Activated naive CD8-positive, alpha-beta T cell treated with anti-CD3 and anti-CD28 coated beads, Interleukin-2, amount 10 ng/mL, durations not matched to agents 7 days and 5 days (primary cell): Measurements from ENCODE around the gene SHC3. TPM values are rescaled to one million over a fixed set of nuclear protein-coding genes. Genes with fewer than 3 reads are reported as not detected.
"Not testable (repeated sequence)": the region's sequence is repeated elsewhere in the genome, so short reads cannot be mapped to it uniquely, and the experiment has no call there.

ENCODE experiments used
- ATAC-seq: fragments of 150-1000 bp; cut with Tn5 transposase; one replicate; pipeline ENCODE4 v1.10.0; 2021; ENCODE audit warnings: low read depth, moderate library complexity
- POLR2A ChIA-PET: fragments of 350-600 bp; sonication (Branson Sonifier 250); formaldehyde crosslinking; loops from one replicate; lab custom pipeline; 2021; ENCODE audit warnings: antibody characterized with exemption; lab: Charles Lee
- DNase-seq: peaks from one replicate; pipeline ENCODE4 v3.0.0; 2021
- H3K27ac Mint-ChIP-seq: one replicate; pipeline ENCODE4 v1.8.0; 2022; ENCODE audit warnings: mild to moderate bottlenecking, mixed read lengths
- H3K27me3 Mint-ChIP-seq: one replicate; pipeline ENCODE4 v1.8.0; 2022; ENCODE audit warnings: mild to moderate bottlenecking, moderate library complexity, mixed read lengths
- H3K36me3 Mint-ChIP-seq: one replicate; pipeline ENCODE4 v1.8.0; 2021; ENCODE audit warnings: mild to moderate bottlenecking, mixed read lengths
- H3K4me1 Mint-ChIP-seq: one replicate; pipeline ENCODE4 v1.8.0; 2021; ENCODE audit warnings: mixed read lengths
- H3K4me3 Mint-ChIP-seq: one replicate; pipeline ENCODE4 v1.8.0; 2022; ENCODE audit warnings: mild to moderate bottlenecking, moderate library complexity, mixed read lengths
- H3K9me3 Mint-ChIP-seq: one replicate; pipeline ENCODE4 v1.8.0; 2021; ENCODE audit warnings: mixed read lengths
- total RNA-seq, 2 experiments: library from RNA; stranded (reverse); gene quantifications; one replicate each; pipeline ENCODE4 v1.2.3, GENCODE V29; 2021

Gene SHC3
- total RNA-seq, result not detected

GRCh38 chr9:89177944-89178829 is at the start of gene SHC3:
Gene SHC3 (minus strand): TSS chr9:89178818. CDS start chr9:89178460, 358 bp downstream.
- POLR2A ChIA-PET, result no interaction called here
- Mint-ChIP-seq H3K36me3 (no peaks in the 10 kb centered on the region), H3K9me3 (no peaks in the 10 kb centered on the region), H3K4me3 (peak within 1 kb of the TSS; percentile 52), H3K4me1 (peaks cover 10% of the 10 kb centered on the region), H3K27me3 (peaks cover 76% of the 10 kb centered on the region), H3K27ac (peak within 1 kb of the TSS; percentile 69)
- peak; percentile 16 for ATAC-seq
- peak; percentile 37 for DNase-seq

DNA sequence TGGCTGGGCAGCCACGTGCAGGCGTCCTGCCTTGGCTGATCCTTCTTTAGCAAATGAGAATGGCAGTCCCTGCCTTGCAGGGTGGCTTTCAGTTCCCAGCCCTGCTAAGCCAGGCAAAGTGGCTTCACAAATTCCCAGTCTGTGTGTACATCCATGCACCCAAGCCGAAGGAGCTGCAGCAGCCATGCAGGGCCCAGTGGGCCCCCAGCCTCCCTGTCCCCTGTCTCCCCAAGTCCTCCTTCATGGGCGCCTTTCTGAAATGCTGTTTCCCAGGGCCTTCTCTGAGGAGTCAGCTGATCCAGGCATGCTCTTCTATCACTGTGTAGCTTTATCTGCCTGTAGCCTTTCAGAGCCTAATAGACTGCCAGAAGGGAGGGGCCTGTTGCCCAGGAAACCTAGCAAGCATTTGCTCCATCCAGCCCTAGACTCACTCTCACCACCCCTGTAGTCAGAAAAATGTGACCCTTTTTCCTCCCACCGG is 47.4 kb upstream of the SHC3 start:
- DNase-seq (no peak), ATAC-seq (no peak)
- no peaks in the 10 kb centered on the region for H3K36me3 Mint-ChIP-seq
- no peak overlapping the region for H3K27ac Mint-ChIP-seq
- H3K9me3 Mint-ChIP-seq, result no peaks in the 10 kb centered on the region
- no peak overlapping the region for H3K4me3 Mint-ChIP-seq
- POLR2A ChIA-PET, result no interaction called here
- H3K27me3 Mint-ChIP-seq, result peaks cover 39% of the 10 kb centered on the region
- H3K4me1 Mint-ChIP-seq, result no peaks in the 10 kb centered on the region

DNA sequence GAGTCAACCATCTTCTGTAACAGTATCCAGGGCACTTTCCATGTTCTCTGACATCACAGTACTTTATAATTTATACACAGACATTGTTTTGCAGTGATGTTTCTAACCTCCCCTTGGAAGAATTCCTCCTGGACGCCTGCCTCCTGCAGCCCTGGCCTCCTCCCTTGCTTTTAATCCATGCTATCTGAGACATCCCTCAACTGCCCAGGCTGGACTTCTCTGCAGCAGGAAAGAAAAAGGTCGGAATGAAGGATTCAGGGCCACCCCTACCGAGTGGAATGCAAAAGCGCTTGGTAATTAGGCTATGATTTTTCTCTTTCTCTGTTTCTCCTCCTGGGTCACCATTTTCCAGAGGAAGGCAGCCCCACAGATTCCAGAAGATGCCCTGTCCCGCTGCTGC is 47.0 kb upstream of the SHC3 start:
- Mint-ChIP-seq H3K27ac (no peak overlapping the region), H3K4me1 (no peaks in the 10 kb centered on the region), H3K9me3 (no peaks in the 10 kb centered on the region), H3K27me3 (peaks cover 36% of the 10 kb centered on the region), H3K36me3 (no peaks in the 10 kb centered on the region), H3K4me3 (no peak overlapping the region)
- DNase-seq (no peak), ATAC-seq (no peak)
- POLR2A ChIA-PET, result no interaction called here

GRCh38 chr9:89225036-89225435 is 46.4 kb upstream of the SHC3 start:
- no peaks in the 10 kb centered on the region for H3K9me3 Mint-ChIP-seq
- no peak overlapping the region for H3K4me3 Mint-ChIP-seq
- no peak for DNase-seq
- H3K36me3 Mint-ChIP-seq, result no peaks in the 10 kb centered on the region
- H3K27me3 Mint-ChIP-seq, result peaks cover 33% of the 10 kb centered on the region
- POLR2A ChIA-PET, result no interaction called here
- H3K4me1 Mint-ChIP-seq, result no peaks in the 10 kb centered on the region
- no peak for ATAC-seq
- no peak overlapping the region for H3K27ac Mint-ChIP-seq

- Mint-ChIP-seq H3K4me3 (no peak overlapping the region), H3K27me3 (peaks cover 31% of the 10 kb centered on the region), H3K27ac (no peak overlapping the region), H3K36me3 (no peaks in the 10 kb centered on the region), H3K9me3 (no peaks in the 10 kb centered on the region), H3K4me1 (no peaks in the 10 kb centered on the region)
- POLR2A ChIA-PET, result no interaction called here
- no peak for DNase-seq
- no peak for ATAC-seq
Observed at GRCh38 chr9:89224633-89225032, 46.0 kb upstream of the SHC3 start.

GRCh38 chr9:89223396-89223977 is 44.9 kb upstream of the SHC3 start:
- DNase-seq, result no peak
- no peaks in the 10 kb centered on the region for H3K4me1 Mint-ChIP-seq
- no peaks in the 10 kb centered on the region for H3K9me3 Mint-ChIP-seq
- ATAC-seq, result no peak
- H3K36me3 Mint-ChIP-seq, result no peaks in the 10 kb centered on the region
- POLR2A ChIA-PET, result interaction anchor here (0.6 kb wide), 1 partner anchor 1588 kb away, joined by 3 read pairs; no protein-coding TSS in a partner anchor
- H3K4me3 Mint-ChIP-seq, result no peak overlapping the region
- H3K27me3 Mint-ChIP-seq, result peaks cover 20% of the 10 kb centered on the region
- H3K27ac Mint-ChIP-seq, result peak overlapping the region; percentile 26

GRCh38 chr9:89219637-89220036 is 41.0 kb upstream of the SHC3 start:
- ATAC-seq, result no peak
- POLR2A ChIA-PET, result no interaction called here
- Mint-ChIP-seq H3K4me3 (no peak overlapping the region), H3K36me3 (no peaks in the 10 kb centered on the region), H3K9me3 (no peaks in the 10 kb centered on the region), H3K27me3 (peaks cover 3% of the 10 kb centered on the region), H3K27ac (no peak overlapping the region), H3K4me1 (no peaks in the 10 kb centered on the region)
- no peak for DNase-seq

GRCh38 chr9:89218040-89218928 is 39.7 kb upstream of the SHC3 start:
- Mint-ChIP-seq H3K36me3 (no peaks in the 10 kb centered on the region), H3K4me1 (no peaks in the 10 kb centered on the region), H3K27me3 (peaks cover 5% of the 10 kb centered on the region), H3K9me3 (no peaks in the 10 kb centered on the region), H3K27ac (no peak overlapping the region), H3K4me3 (no peak overlapping the region)
- DNase-seq (no peak), ATAC-seq (no peak)
- POLR2A ChIA-PET, result no interaction called here

DNA sequence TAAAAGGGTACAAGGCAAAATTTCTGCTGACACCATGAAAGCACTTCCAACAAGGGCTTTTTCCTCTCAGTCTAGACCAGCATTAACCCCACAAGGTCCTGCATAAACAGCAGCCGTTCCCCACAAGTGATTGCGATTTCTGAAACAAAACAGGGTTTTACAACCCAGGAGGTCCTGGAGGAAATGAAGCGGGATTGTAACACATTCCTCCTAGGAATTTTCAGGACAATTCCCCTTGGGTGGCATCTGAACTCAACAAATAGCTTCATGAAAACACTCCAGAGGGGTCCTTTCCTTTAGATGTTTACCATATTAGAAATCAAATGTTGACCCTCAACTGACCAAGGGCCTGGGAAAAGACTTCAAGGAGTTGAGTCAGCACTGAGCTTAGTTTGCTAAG is 36.7 kb upstream of the SHC3 start:
- Mint-ChIP-seq H3K9me3 (no peaks in the 10 kb centered on the region), H3K4me1 (no peaks in the 10 kb centered on the region), H3K27ac (no peak overlapping the region), H3K27me3 (peaks cover 5% of the 10 kb centered on the region), H3K36me3 (no peaks in the 10 kb centered on the region), H3K4me3 (no peak overlapping the region)
- DNase-seq, result no peak
- POLR2A ChIA-PET, result no interaction called here
- ATAC-seq, result no peak

GRCh38 chr9:89213396-89213880 is 34.8 kb upstream of the SHC3 start:
- no peaks in the 10 kb centered on the region for H3K9me3 Mint-ChIP-seq
- H3K4me1 Mint-ChIP-seq, result no peaks in the 10 kb centered on the region
- peaks cover 5% of the 10 kb centered on the region for H3K27me3 Mint-ChIP-seq
- no peak for ATAC-seq
- no peaks in the 10 kb centered on the region for H3K36me3 Mint-ChIP-seq
- no peak overlapping the region for H3K27ac Mint-ChIP-seq
- H3K4me3 Mint-ChIP-seq, result no peak overlapping the region
- no peak for DNase-seq
- POLR2A ChIA-PET, result no interaction called here

GRCh38 chr9:89212171-89212570 is 33.6 kb upstream of the SHC3 start:
- H3K4me1 Mint-ChIP-seq, result no peaks in the 10 kb centered on the region
- no peak overlapping the region for H3K4me3 Mint-ChIP-seq
- ATAC-seq, result no peak
- no peaks in the 10 kb centered on the region for H3K9me3 Mint-ChIP-seq
- H3K36me3 Mint-ChIP-seq, result no peaks in the 10 kb centered on the region
- H3K27me3 Mint-ChIP-seq, result peaks cover 6% of the 10 kb centered on the region
- POLR2A ChIA-PET, result no interaction called here
- no peak overlapping the region for H3K27ac Mint-ChIP-seq
- no peak for DNase-seq

GRCh38 chr9:89209311-89209710 is 30.7 kb upstream of the SHC3 start:
- H3K9me3 Mint-ChIP-seq, POLR2A ChIA-PET, H3K36me3 Mint-ChIP-seq, H3K4me3 Mint-ChIP-seq, H3K4me1 Mint-ChIP-seq, ATAC-seq, DNase-seq, H3K27ac Mint-ChIP-seq: not testable (repeated sequence)
- H3K27me3 Mint-ChIP-seq, result peaks cover 19% of the 10 kb centered on the region

DNA sequence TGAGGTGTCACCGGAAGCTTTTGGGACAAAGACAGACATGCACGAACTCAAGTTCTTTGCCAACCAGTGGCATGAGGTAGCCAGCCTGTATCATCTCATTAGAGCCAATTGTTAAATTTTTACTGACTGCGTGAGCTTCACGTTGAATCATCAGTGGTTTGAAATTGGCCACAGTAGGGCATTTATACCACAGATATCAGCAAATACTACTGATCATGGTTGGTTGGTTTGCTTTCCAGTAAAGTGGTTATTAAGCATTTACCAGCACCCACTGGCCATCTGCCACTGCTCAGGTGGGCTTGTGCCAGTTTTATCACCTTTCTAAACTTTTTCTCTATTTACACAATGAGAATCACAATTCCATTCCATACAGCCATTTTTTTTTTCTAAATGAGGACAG is 28.4 kb upstream of the SHC3 start:
- POLR2A ChIA-PET, result no interaction called here
- DNase-seq, result no peak
- H3K27me3 Mint-ChIP-seq, result peaks cover 17% of the 10 kb centered on the region
- ATAC-seq, result no peak
- H3K27ac Mint-ChIP-seq, result no peak overlapping the region
- H3K4me1 Mint-ChIP-seq, result no peaks in the 10 kb centered on the region
- H3K36me3 Mint-ChIP-seq, result no peaks in the 10 kb centered on the region
- H3K9me3 Mint-ChIP-seq, result peaks cover 6% of the 10 kb centered on the region
- no peak overlapping the region for H3K4me3 Mint-ChIP-seq
